ENCODE results near the gene CCDC182. TPM values are rescaled to one million over a fixed set of nuclear protein-coding genes. Genes with fewer than 3 reads are reported as not detected.

CCDC182 gene
- total RNA-seq, 6 donors from 2014 or later: not detected

DNA sequence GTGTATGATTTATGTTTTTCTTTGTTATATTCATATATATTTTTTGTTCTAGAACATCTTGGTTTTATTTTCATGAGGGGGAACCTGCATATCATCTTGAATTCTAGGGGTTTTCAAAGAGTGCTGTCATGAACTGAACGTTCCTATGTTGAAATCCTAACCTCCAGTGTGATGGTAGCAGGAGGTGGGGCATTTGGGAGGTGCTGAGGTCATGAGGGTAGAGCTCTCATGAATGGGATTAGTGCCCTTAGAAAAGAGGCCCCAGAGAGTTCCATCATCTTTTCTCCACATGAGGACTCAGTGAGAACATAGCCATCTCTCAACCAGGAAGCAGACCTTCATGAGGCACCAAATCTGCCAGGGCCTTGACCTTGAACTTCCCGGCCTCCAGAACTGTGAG is 34.6 kb upstream of the CCDC182 start:
- peaks cover 16 to 21% (median 21%) of the 10 kb centered on the region in 4 donors for H3K4me1 ChIP-seq
- H3K9me3 ChIP-seq: no peaks in the 10 kb centered on the region
- DNase-seq (no peak), ATAC-seq (ENCODE audit: low FRiP score in 2 of 2) (no peak)
- no peak overlapping the region for H3K4me3 ChIP-seq
- no peak overlapping the region for H3K27ac ChIP-seq
- TF ChIP-seq POLR2A (IDR thresholded peaks at IDR 0.05) (no peak), POLR2AphosphoS5 (IDR thresholded peaks at IDR 0.05) (no peak), EP300 (IDR thresholded peaks at IDR 0.05) (no peak)
- TF ChIP-seq, protein P1, sequence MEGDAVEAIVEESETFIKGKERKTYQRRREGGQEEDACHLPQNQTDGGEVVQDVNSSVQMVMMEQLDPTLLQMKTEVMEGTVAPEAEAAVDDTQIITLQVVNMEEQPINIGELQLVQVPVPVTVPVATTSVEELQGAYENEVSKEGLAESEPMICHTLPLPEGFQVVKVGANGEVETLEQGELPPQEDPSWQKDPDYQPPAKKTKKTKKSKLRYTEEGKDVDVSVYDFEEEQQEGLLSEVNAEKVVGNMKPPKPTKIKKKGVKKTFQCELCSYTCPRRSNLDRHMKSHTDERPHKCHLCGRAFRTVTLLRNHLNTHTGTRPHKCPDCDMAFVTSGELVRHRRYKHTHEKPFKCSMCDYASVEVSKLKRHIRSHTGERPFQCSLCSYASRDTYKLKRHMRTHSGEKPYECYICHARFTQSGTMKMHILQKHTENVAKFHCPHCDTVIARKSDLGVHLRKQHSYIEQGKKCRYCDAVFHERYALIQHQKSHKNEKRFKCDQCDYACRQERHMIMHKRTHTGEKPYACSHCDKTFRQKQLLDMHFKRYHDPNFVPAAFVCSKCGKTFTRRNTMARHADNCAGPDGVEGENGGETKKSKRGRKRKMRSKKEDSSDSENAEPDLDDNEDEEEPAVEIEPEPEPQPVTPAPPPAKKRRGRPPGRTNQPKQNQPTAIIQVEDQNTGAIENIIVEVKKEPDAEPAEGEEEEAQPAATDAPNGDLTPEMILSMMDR (IDR thresholded peaks at IDR 0.05): no peak
- H3K27me3 ChIP-seq: peaks cover 0 to 10% (median 0%) of the 10 kb centered on the region in 4 donors
- 60 to 70% methylated on average over 2 of the region's 2 CpGs for WGBS, 2 donors
- H3K36me3 ChIP-seq: no peaks in the 10 kb centered on the region

GRCh38 chr17:57778306-57778705 is 33.2 kb upstream of the CCDC182 start:
- no peaks in the 10 kb centered on the region for H3K9me3 ChIP-seq
- peaks cover 15 to 25% (median 16%) of the 10 kb centered on the region in 4 donors for H3K4me1 ChIP-seq
- H3K4me3 ChIP-seq: no peak overlapping the region
- ATAC-seq (ENCODE audit: low FRiP score in 2 of 2) (no peak), DNase-seq (no peak)
- H3K36me3 ChIP-seq: no peaks in the 10 kb centered on the region
- H3K27me3 ChIP-seq: peaks cover 0 to 6% (median 0%) of the 10 kb centered on the region in 4 donors
- WGBS, 2 donors: 71 to 86% methylated on average over 6 of the region's 6 CpGs
- H3K27ac ChIP-seq: no peak overlapping the region
- TF ChIP-seq POLR2A (IDR thresholded peaks at IDR 0.05): no peak
- TF ChIP-seq, protein P1 (IDR thresholded peaks at IDR 0.05): no peak
- TF ChIP-seq POLR2AphosphoS5 (IDR thresholded peaks at IDR 0.05): no peak
- TF ChIP-seq EP300 (IDR thresholded peaks at IDR 0.05): no peak

- WGBS, 2 donors: 93 to 94% methylated on average over 11 to 12 of the region's 12 CpGs
- Histone ChIP-seq H3K4me1 (peaks cover 0 to 10% (median 0%) of the 10 kb centered on the region in 4 donors), H3K4me3 (no peak overlapping the region), H3K36me3 (no peaks in the 10 kb centered on the region), H3K27ac (no peak overlapping the region), H3K27me3 (no peaks in the 10 kb centered on the region), H3K9me3 (no peaks in the 10 kb centered on the region)
- ATAC-seq (ENCODE audit: low FRiP score in 2 of 2) (no peak), DNase-seq (no peak)
- no peak for TF ChIP-seq EP300 (IDR thresholded peaks at IDR 0.05)
- no peak for TF ChIP-seq POLR2A (IDR thresholded peaks at IDR 0.05)
- TF ChIP-seq POLR2AphosphoS5 (IDR thresholded peaks at IDR 0.05): no peak
- TF ChIP-seq, protein P1 (IDR thresholded peaks at IDR 0.05): no peak
Observed at GRCh38 chr17:57776366-57776765, 31.3 kb upstream of the CCDC182 start.

GRCh38 chr17:57774872-57775271 is 29.8 kb upstream of the CCDC182 start:
- no peak for DNase-seq
- ATAC-seq (ENCODE audit: low FRiP score in 2 of 2): no peak
- no peaks in the 10 kb centered on the region for H3K27me3 ChIP-seq
- 92 to 96% methylated on average over 4 of the region's 4 CpGs for WGBS, 2 donors
- no peak overlapping the region for H3K27ac ChIP-seq
- no peak overlapping the region for H3K4me3 ChIP-seq
- no peak for TF ChIP-seq POLR2AphosphoS5 (IDR thresholded peaks at IDR 0.05)
- no peak for TF ChIP-seq EP300 (IDR thresholded peaks at IDR 0.05)
- TF ChIP-seq, protein P1 (IDR thresholded peaks at IDR 0.05): no peak
- no peak for TF ChIP-seq POLR2A (IDR thresholded peaks at IDR 0.05)
- no peaks in the 10 kb centered on the region for H3K9me3 ChIP-seq
- H3K4me1 ChIP-seq: peaks cover 0 to 10% (median 0%) of the 10 kb centered on the region in 4 donors
- no peaks in the 10 kb centered on the region for H3K36me3 ChIP-seq

DNA sequence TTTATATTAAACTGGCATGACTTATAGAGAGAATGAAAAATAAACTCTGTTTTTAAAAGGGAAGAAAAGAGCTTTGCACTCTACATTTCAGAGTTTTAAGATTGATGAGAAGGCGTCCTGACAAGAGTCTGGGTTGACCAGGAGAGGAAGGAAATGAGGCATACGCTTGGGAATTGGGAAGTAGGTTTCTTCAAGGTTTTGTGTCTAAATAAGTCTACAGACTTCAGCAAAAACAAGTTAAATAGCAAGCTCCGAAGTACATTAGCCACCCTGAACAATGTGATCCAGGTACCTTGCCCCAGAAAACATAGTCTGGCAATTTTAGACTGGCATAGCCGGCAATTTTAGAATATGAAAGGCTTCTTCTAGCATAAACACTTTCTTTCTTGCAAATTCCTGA is 28.5 kb upstream of the CCDC182 start:
- H3K9me3 ChIP-seq: no peaks in the 10 kb centered on the region
- H3K27me3 ChIP-seq: no peaks in the 10 kb centered on the region
- no peak overlapping the region for H3K27ac ChIP-seq
- H3K36me3 ChIP-seq: no peaks in the 10 kb centered on the region
- H3K4me1 ChIP-seq: peaks cover 0 to 10% (median 0%) of the 10 kb centered on the region in 4 donors
- H3K4me3 ChIP-seq: no peak overlapping the region
- ATAC-seq (ENCODE audit: low FRiP score in 2 of 2) (no peak), DNase-seq (no peak)
- 34 to 38% methylated on average over 4 of the region's 4 CpGs for WGBS, 2 donors
- no peak for TF ChIP-seq POLR2AphosphoS5 (IDR thresholded peaks at IDR 0.05)
- TF ChIP-seq EP300 (IDR thresholded peaks at IDR 0.05): no peak
- no peak for TF ChIP-seq POLR2A (IDR thresholded peaks at IDR 0.05)
- TF ChIP-seq, protein P1 (IDR thresholded peaks at IDR 0.05): no peak

Data from upper lobe of left lung (tissue), 6 donors.